ENCODE results near the gene AP1S3.
"Not testable (repeated sequence)": the region's sequence is repeated elsewhere in the genome, so short reads cannot be mapped to it uniquely, and the experiment has no call there.

The AP1S3 gene

DNA sequence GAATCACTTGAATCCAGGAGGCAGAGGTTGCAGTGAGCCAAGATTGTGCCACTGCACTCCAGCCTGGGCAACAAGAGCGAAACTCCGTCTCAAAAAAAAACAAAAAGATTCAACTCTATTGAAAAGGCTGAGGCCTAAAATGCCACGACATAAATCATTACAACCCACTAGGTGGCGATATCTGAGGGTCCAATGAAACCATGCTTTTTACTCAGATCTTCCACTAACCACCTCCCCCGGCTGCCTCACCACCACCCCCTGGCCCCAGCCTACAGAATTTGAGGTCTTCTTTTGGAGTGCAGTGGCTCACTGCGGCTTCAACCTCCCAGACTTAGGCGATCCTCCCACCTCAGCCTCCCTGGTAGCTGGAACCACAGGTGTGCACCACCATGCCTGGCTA, 57.5 kb downstream of the AP1S3 start:
- Histone ChIP-seq H3K36me3 (ENCODE audit: control insufficient read depth, insufficient read depth, low read length) (peaks cover 3% of the 10 kb centered on the region; the same call in 1 of the 2 replicates), H3K27me3 (ENCODE audit: control insufficient read depth, insufficient read depth, low read length) (no peaks in the 10 kb centered on the region), H3K27ac (ENCODE audit: low read depth, low read length) (no peak overlapping the region), H3K9ac (ENCODE audit: low read length) (no peak overlapping the region), H3K9me3 (ENCODE audit: control insufficient read depth, insufficient read depth, low read depth, low read length) (no peaks in the 10 kb centered on the region), H3K4me3 (ENCODE audit: low read depth, low read length) (no peak overlapping the region), H3K4me1 (ENCODE audit: control insufficient read depth, insufficient read depth, low read length) (0 out of 2 replicates have a peak, but pooled peaks cover 6% of the 10 kb centered on the region)

DNA sequence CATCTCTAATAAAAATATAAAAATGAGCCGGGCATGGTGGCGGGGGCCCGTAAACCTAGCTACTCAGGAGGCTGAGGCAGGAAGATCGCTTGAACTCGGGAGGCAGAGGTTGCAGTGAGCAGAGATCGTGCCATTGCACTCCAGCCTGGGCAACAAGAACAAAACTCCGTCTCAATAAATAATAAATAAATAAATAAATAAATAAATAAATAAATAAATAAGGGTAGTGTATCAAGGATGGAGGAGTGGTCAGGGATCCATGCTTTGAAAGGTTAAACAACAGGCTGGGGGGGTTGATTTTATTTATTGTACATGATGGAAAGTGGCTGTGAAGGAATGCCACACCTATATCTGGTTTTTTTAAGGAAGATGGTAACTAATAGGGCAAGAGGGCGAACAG, 63.2 kb downstream of the AP1S3 start:
- Histone ChIP-seq H3K9ac (ENCODE audit: low read length) (no peak overlapping the region), H3K36me3 (ENCODE audit: control insufficient read depth, insufficient read depth, low read length) (peaks cover 3% of the 10 kb centered on the region; the same call in 1 of the 2 replicates), H3K9me3 (ENCODE audit: control insufficient read depth, insufficient read depth, low read depth, low read length) (no peaks in the 10 kb centered on the region), H3K27ac (ENCODE audit: low read depth, low read length) (no peak overlapping the region), H3K27me3 (ENCODE audit: control insufficient read depth, insufficient read depth, low read length) (no peaks in the 10 kb centered on the region), H3K4me1 (ENCODE audit: control insufficient read depth, insufficient read depth, low read length) (no peaks in the 10 kb centered on the region), H3K4me3 (ENCODE audit: low read depth, low read length) (no peak overlapping the region)

DNA sequence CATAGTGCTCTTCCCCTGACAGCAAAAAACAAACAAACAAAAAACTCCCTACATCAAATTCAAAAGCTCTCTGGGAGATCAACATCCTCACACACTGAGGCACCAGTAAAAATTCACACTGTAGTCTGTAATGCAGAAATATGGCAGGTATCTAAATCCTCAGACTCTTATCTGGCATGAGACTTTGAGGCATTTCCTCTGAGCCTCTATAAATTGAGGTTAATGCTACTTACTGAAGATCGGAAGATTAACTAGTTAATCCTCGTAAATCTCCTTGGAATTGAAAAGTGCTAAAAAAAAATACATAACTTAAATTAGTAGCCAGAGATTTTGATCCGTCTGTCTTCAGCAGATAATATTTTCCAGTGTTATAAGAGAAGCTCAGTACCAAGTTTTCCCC, 65.0 kb downstream of the AP1S3 start:
- no peaks in the 10 kb centered on the region for H3K4me1 ChIP-seq (ENCODE audit: control insufficient read depth, insufficient read depth, low read length)
- H3K4me3 ChIP-seq (ENCODE audit: low read depth, low read length): no peak overlapping the region
- H3K36me3 ChIP-seq (ENCODE audit: control insufficient read depth, insufficient read depth, low read length): peaks cover 3% of the 10 kb centered on the region; the same call in 1 of the 2 replicates
- H3K27ac ChIP-seq (ENCODE audit: low read depth, low read length): no peak overlapping the region
- H3K9me3 ChIP-seq (ENCODE audit: control insufficient read depth, insufficient read depth, low read depth, low read length): no peaks in the 10 kb centered on the region
- no peak overlapping the region for H3K9ac ChIP-seq (ENCODE audit: low read length)
- no peaks in the 10 kb centered on the region for H3K27me3 ChIP-seq (ENCODE audit: control insufficient read depth, insufficient read depth, low read length)

DNA sequence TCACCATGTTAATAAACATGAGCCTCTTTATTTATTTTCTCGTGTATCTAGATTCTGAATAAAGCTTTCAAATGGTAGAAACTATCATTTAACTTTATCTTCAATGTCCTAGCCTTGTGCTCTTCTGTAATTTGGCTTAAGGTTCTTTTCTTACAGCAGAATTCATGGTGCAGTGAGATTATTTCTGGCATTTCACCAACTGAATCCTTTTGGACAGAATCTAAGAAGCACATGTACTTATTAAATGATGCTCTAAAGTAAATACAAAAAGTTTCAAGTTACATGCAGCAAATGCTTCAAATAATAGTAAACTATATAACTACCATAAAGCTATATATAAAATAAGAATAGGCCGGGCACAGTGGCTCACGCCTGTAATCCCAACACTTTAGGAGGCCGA, 65.9 kb downstream of the AP1S3 start:
- H3K27ac ChIP-seq (ENCODE audit: low read depth, low read length): no peak overlapping the region
- no peaks in the 10 kb centered on the region; the same call in 1 of the 2 replicates for H3K36me3 ChIP-seq (ENCODE audit: control insufficient read depth, insufficient read depth, low read length)
- H3K4me3 ChIP-seq (ENCODE audit: low read depth, low read length): no peak overlapping the region
- no peaks in the 10 kb centered on the region for H3K4me1 ChIP-seq (ENCODE audit: control insufficient read depth, insufficient read depth, low read length)
- H3K9ac ChIP-seq (ENCODE audit: low read length): no peak overlapping the region
- no peaks in the 10 kb centered on the region for H3K9me3 ChIP-seq (ENCODE audit: control insufficient read depth, insufficient read depth, low read depth, low read length)
- no peaks in the 10 kb centered on the region for H3K27me3 ChIP-seq (ENCODE audit: control insufficient read depth, insufficient read depth, low read length)

DNA sequence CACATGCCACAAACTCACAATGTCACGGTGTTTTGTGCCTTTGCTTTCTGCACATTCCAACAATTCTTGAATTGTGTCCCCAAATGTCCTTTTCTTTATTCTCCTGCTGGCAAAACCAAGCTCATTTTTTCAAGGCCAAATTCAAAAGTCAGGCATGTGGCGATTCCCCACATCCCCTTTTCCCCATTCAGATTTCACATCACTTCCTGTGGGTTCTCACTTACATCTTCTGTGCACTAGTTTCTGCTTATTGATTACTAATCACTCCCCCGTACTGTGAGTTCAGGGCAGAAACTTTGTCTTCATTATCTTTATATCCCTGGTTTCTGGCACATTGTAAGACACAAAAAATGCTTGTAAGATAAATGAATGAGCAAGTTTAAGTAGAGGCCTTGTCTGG, 69.2 kb downstream of the AP1S3 start:
- H3K36me3 ChIP-seq (ENCODE audit: control insufficient read depth, insufficient read depth, low read length): no peaks in the 10 kb centered on the region
- H3K9me3 ChIP-seq (ENCODE audit: control insufficient read depth, insufficient read depth, low read depth, low read length): no peaks in the 10 kb centered on the region
- H3K27me3 ChIP-seq (ENCODE audit: control insufficient read depth, insufficient read depth, low read length): no peaks in the 10 kb centered on the region
- no peak overlapping the region for H3K4me3 ChIP-seq (ENCODE audit: low read depth, low read length)
- H3K4me1 ChIP-seq (ENCODE audit: control insufficient read depth, insufficient read depth, low read length): no peaks in the 10 kb centered on the region
- no peak overlapping the region for H3K27ac ChIP-seq (ENCODE audit: low read depth, low read length)
- no peak overlapping the region for H3K9ac ChIP-seq (ENCODE audit: low read length)

DNA sequence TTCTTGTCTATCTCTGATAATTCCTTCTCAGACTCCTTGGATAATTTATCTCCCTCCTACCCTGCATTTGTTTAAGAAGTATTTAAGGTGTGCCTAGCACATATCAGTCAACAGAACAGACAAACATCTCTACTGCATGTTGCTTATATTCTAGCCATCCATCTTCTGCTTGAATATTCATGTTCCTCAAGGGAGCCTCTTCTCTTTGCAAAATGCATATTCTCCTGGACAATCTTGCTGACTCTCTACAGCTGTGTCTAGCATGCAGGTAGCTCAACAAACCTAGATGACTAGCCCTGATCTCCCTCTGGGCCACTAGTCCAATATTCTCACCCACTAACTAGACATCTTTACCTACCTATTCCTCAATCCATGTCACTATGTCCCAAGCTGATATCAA, 70.0 kb downstream of the AP1S3 start:
- H3K27me3 ChIP-seq (ENCODE audit: control insufficient read depth, insufficient read depth, low read length): no peaks in the 10 kb centered on the region
- H3K4me3 ChIP-seq (ENCODE audit: low read depth, low read length): no peak overlapping the region
- no peak overlapping the region for H3K27ac ChIP-seq (ENCODE audit: low read depth, low read length)
- no peaks in the 10 kb centered on the region for H3K9me3 ChIP-seq (ENCODE audit: control insufficient read depth, insufficient read depth, low read depth, low read length)
- H3K36me3 ChIP-seq (ENCODE audit: control insufficient read depth, insufficient read depth, low read length): no peaks in the 10 kb centered on the region
- no peaks in the 10 kb centered on the region for H3K4me1 ChIP-seq (ENCODE audit: control insufficient read depth, insufficient read depth, low read length)
- H3K9ac ChIP-seq (ENCODE audit: low read length): no peak overlapping the region

DNA sequence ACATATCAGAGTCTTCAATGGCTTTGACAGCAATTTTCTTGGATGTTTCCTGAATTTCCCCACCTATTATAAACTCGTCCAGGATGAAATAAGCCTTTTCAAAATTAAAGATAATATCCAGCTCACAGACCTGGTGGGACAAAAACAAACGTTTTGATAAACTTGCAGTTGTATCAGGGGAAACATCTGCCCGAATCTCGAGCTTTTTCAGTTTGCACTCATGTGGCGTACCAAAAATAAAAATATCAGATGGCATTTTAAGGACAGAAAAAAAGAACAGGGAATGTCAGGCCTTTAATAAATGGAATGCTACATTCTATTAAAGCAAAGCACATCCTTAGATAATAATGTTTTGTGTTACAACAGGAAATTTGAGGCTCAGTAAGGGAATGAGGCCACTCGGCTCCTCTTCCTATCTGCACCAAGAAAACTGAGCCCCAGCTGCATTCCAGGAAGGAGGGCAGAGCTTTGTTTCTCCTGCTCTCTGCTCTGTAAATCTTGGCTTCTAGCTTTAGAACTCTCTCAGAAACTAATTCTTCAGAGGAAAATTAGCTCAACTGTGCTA, 72.1 kb downstream of the AP1S3 start:
- no peaks in the 10 kb centered on the region for H3K27me3 ChIP-seq (ENCODE audit: control insufficient read depth, insufficient read depth, low read length)

DNA sequence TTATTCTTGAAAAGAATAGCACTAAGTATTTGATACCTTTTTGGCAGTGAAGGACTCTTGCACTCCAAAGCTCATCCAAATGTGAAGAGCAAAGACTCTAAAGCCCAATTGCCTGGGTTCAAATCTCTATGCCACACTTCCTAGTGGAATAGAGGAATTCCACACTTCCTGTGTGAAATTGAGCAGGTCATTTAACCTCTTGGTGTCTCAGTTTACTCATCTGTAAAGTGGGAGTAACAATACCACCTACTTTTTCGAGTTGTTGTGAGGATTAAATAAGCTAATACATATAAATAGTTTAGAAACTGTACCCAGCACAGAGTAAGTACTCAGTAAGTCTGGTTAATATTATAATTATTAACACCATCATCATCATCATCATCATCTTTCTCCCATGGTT, 72.6 kb downstream of the AP1S3 start:
- Histone ChIP-seq H3K9ac (ENCODE audit: low read length) (no peak overlapping the region), H3K4me3 (ENCODE audit: low read depth, low read length) (no peak overlapping the region), H3K27ac (ENCODE audit: low read depth, low read length) (no peak overlapping the region), H3K4me1 (ENCODE audit: control insufficient read depth, insufficient read depth, low read length) (no peaks in the 10 kb centered on the region), H3K9me3 (ENCODE audit: control insufficient read depth, insufficient read depth, low read depth, low read length) (no peaks in the 10 kb centered on the region), H3K27me3 (ENCODE audit: control insufficient read depth, insufficient read depth, low read length) (no peaks in the 10 kb centered on the region), H3K36me3 (ENCODE audit: control insufficient read depth, insufficient read depth, low read length) (no peaks in the 10 kb centered on the region)

More for the DNA sequence above, 72.1 kb downstream of the AP1S3 start:
- H3K4me1 ChIP-seq (ENCODE audit: control insufficient read depth, insufficient read depth, low read length): no peaks in the 10 kb centered on the region
- H3K9me3 ChIP-seq (ENCODE audit: control insufficient read depth, insufficient read depth, low read depth, low read length): no peaks in the 10 kb centered on the region
- no peaks in the 10 kb centered on the region for H3K36me3 ChIP-seq (ENCODE audit: control insufficient read depth, insufficient read depth, low read length)
- H3K27ac ChIP-seq (ENCODE audit: low read depth, low read length): no peak overlapping the region
- H3K9ac ChIP-seq (ENCODE audit: low read length): no peak overlapping the region
- H3K4me3 ChIP-seq (ENCODE audit: low read depth, low read length): no peak overlapping the region

DNA sequence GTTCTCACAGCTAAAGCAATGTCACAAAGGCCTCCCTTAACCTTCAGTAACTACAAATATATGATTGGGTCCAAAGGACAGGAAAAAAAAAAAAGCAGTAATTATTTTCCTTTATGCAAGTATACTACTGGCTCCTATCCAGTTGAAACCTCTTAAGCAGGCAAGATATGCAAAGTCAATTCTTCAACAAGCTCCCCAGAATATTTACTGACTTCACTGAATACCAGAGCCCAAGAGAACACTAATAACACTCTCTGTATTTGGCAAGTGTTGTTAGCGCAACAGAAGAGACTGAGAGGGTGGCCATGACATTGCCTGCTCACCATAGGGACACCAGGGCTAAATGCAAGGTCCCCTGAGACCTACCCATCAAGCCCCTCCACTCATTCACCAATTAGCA, 74.5 kb downstream of the AP1S3 start:
- Histone ChIP-seq H3K9ac (ENCODE audit: low read length) (no peak overlapping the region), H3K27ac (ENCODE audit: low read depth, low read length) (no peak overlapping the region), H3K27me3 (ENCODE audit: control insufficient read depth, insufficient read depth, low read length) (no peaks in the 10 kb centered on the region), H3K4me1 (ENCODE audit: control insufficient read depth, insufficient read depth, low read length) (no peaks in the 10 kb centered on the region), H3K4me3 (ENCODE audit: low read depth, low read length) (no peak overlapping the region), H3K36me3 (ENCODE audit: control insufficient read depth, insufficient read depth, low read length) (no peaks in the 10 kb centered on the region), H3K9me3 (ENCODE audit: control insufficient read depth, insufficient read depth, low read depth, low read length) (no peaks in the 10 kb centered on the region)

DNA sequence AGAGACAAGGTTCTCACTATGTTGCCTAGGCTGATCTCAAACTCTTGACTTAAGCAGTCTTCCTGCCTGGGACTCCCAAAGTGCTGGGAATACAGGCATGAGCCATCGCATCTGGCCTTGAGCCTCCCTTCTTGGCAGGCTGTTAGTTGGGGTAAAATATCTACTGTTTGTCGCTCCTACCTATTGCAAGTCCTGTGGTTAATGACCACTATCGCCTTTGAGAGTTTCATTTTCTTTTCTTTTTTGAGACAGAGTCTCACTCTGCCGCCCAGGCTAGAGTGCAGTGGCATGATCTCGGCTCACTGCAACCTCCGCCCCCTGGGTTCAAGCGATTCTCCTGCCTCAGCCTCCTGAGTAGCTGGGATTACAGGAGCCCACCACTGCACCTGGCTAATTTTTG, 75.6 kb downstream of the AP1S3 start:
- H3K9ac ChIP-seq (ENCODE audit: low read length); H3K27me3 ChIP-seq (ENCODE audit: control insufficient read depth, insufficient read depth, low read length); H3K4me3 ChIP-seq (ENCODE audit: low read depth, low read length); H3K36me3 ChIP-seq (ENCODE audit: control insufficient read depth, insufficient read depth, low read length); H3K9me3 ChIP-seq (ENCODE audit: control insufficient read depth, insufficient read depth, low read depth, low read length); H3K27ac ChIP-seq (ENCODE audit: low read depth, low read length); H3K4me1 ChIP-seq (ENCODE audit: control insufficient read depth, insufficient read depth, low read length): not testable (repeated sequence)

DNA sequence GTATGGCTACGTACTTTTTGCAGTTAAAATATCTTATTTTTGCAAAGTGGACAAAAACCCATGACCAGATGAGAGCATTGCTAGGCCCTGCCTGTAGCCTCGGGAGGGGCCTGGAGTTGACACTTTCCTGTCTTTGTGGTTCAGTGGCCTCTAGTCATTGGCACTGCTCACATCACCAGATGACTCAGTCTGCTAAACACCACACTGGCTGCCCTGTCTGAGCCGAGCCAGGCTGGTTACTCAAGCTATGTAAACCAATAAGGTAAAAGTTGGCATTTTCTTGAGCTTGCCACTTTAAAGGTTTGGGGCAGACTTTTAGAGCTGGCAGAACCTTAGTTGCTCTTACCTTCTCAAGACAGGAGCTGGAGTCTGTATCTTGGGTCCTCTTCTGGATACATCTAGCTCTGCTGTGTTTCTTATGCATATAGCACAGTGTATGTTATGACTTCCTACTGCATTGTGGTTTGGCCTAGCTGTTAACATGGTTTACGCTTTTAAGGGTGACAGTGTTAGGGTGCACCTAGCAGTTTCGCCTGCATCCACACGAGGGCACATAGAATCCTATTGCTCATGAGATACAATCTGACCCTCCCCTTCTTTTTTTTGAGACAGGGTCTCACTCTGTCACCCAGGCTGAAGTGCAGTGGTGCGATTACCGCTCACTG, 76.4 kb downstream of the AP1S3 start:
- no peaks in the 10 kb centered on the region for H3K9me3 ChIP-seq (ENCODE audit: control insufficient read depth, insufficient read depth, low read depth, low read length)
- H3K4me1 ChIP-seq (ENCODE audit: control insufficient read depth, insufficient read depth, low read length): no peaks in the 10 kb centered on the region
- no peaks in the 10 kb centered on the region for H3K36me3 ChIP-seq (ENCODE audit: control insufficient read depth, insufficient read depth, low read length)
- H3K27me3 ChIP-seq (ENCODE audit: control insufficient read depth, insufficient read depth, low read length): no peaks in the 10 kb centered on the region
- H3K9ac ChIP-seq (ENCODE audit: low read length): no peak overlapping the region
- H3K27ac ChIP-seq (ENCODE audit: low read depth, low read length): no peak overlapping the region
- no peak overlapping the region for H3K4me3 ChIP-seq (ENCODE audit: low read depth, low read length)
